NCI-H2107 (cell line): Measurements from ENCODE around the gene TNS3.

ENCODE experiments used
- DNase-seq: peaks from one replicate; lab custom pipeline; 2025; lab: John Stamatoyannopoulos, UW

TNS3 gene

DNA sequence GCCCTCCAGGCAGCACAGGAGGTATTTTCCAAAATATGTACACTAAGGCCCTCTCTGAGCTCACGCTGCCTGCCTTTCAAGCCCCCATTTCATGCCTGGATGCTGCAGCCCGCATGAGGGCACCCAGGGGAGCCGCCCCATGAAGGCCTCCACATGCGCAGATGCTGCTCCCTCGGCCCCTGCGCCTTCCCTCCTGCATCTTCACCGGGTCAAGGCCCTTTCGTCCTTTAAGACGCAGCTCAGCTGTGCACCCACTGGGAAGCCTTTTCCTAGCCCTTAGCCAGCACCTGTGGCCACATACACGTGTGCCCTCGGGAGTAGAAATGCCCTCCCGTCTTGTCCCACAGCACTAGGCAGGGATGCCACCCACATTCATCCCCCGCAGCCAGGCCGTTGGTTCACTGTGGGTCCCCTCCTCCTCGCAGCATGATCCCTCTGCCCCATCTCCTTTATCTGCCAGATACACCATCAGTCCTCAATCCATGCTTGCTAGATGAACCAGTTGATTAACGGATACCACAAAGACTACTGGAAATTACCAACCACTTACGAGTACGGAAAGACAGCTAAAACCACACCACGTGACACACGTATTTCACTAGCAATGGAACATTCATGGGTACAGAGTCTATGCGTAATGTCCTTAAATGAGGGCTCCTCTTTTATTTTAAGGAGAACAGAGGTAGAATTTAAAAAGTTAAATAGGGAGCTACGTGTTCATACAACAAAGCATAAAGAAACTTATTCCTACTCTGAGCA, 278.0 kb downstream of the TNS3 start:
- no peak for DNase-seq

DNA sequence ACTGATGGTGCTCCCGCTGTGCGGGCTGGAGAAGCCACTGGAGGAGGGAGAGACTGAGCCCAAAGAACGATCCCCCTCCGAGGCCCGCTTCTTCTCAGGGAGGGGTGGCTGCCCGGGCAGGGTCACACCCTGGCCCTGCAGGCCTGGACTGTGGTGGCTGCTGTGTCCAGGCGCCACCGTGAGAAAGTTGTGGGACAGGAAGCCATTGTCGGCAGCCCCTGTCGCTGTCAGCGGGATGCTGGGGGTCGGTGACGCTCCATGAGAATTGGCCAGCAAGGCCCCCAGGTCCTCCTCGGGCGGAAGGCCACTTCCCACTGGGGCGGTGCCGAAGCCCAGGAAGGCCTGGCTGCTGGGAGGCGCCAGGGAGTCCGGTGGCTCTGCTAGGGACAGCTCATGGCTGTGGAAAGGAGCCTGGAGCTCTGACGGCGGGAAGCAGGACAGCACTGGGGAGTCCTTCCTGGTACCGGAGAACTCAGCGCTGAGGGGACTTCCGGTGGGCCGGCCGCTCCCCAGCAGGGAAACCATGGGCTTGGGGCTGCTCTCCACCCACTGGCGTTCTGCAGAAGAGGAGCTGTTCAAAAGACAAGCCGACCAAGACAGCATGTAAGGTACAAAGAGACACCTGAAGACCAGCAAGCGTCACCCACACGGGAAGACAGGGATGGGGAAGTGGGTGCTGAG, 278.8 kb downstream of the TNS3 start:
- no peak for DNase-seq

DNA sequence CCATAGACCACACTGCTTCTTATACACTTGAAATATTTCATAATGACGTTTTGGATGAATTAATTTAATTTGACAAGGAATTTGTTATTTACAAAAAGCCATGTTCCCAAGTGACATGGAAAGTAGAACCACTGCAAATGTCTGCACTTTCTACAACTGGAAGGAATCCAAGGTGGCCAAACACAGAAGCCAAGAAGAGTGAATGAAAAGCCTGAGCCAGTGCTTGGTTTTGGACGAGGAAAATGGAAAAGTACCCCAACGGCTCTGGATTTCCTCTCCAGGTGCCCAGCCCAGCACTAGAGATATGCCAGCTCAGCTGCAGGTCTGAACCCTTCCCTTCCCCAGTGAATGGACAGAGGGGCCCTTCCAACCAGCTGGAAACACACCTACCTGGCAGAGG, 279.4 kb downstream of the TNS3 start:
- DNase-seq: no peak

DNA sequence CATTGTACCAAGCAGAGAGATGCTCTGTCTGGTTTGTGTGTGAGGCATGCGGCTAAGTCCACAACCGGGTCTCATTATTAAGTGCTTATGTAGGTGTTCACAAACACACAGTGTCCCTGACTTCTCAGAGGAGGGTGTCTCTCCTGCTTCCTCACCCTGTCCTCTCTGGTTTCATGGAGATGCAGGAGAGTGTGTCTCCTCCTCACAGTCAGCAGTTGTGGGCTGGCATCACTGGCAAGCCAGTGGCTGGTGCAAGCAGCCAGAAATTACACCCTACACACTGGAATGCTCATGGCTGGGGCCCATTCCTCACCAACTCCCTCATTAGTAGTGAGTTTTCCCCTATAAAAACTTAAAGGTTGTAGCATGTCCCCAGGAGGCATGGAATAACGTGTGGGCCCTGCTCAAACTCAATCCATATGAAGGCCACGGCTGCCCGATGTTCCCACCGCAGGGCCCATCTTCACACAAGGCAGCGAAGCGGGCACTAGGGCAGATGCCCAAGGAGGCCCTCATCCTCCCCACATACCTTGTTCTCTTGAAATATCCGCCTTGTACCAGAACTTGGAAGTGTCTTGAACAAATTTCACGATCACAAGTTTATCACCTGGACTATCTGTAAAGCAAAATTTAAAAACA, 280.1 kb downstream of the TNS3 start:
- DNase-seq: no peak

DNA sequence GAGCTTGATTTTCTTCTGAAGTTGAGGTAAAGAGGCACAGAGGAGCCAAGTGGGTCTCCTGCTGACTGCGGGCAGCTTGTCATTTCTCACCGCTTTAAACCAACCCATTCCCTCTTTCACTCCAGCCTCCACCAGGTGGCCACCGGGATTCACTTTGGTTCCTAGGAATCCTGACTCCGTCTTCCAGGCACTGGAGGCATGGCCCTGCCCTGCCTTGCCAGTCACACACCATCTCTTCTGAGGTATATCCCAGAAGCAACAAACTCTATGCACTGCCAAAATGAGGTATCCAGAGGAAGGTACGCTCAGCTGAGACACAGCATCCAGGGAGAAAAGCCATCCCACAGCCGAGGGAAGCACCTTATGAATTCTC, 280.8 kb downstream of the TNS3 start:
- DNase-seq: no peak

DNA sequence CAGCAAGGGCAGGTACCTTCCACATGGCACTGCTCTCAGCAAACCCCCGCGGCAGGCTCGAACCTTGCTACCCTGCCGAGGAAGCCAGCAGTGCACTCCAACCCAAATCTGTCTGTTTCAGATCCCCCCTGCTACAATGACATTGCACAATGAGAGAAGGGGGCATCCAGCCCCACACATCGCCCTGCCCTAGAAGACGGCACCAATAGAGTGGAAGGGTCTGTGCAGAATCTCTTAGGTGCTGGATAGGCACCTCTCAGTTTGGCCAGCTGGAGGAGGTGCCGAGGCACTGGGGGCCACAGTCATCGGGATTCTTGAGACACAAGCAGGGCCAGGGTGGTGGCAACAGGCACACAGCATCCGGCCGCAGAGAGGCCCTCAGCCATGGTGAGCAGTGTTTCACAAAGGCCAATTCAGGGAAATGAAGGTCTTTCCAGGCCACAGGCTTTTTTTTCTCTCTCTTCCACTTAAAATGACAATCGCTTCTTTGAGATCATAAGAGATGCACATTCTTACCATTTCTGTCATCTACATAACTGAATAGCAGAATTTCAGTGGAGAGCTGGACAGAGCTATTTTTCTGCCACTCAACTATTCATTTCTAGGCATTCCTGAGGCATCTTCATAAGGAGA, 281.3 kb downstream of the TNS3 start:
- DNase-seq: no peak

DNA sequence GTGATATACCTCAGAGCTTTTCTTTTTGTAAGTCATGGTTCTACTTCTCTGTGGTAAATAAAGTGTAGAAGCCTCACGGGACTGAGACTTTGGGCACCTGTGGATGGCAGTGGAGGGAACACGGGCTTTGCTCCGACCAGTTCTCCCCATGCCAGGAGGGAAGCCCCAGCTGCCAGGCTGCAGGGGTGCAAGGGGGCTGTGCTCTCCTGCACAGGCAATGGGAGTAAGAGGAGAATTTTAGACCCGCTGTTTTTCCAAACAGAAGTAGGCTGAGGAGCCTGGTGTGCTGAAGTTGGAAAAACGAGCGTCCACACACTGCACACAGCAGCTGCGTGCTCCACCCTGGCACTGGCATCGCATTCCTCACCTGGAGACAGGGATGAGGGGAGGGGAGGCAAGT, 282.4 kb downstream of the TNS3 start:
- no peak for DNase-seq

DNA sequence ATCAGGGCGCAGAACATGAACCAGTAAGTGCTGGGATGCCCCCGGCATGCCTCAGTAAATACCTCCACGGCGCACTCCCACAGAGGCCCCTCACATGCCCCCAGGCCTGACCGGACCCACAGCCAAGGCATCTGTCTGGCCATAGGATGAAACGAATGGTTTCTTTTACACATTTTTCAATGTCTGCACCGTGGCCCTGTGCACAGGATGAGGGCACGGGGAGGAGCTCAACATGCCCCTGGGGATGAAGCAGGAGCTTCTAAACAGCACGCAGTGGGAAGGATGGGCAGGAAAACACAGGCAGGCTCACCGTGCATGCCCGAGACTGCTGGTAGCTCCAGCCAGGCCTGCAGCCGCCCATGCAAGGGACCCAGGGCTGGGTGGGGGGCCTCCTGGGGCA, 283.3 kb downstream of the TNS3 start:
- no peak for DNase-seq

DNA sequence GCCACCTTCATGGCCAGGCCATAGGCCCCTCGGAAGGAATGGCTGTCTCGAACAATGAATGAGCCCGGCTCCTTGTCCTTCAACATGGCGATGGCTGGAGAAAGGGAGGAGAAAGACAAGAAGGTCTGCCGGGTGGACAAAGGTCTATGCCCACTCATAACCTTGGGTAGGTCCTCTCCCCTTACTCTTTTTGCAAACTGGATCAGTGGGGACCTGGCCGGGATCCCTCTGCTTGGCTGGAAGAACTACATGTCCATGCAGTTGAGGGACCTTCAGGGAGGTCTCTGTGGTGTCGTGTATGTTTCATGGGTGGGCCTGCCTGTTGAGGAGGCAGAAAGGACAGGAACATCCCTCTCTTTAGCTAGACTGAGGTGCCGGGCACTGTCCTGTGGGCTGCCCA, 284.8 kb downstream of the TNS3 start:
- DNase-seq: no peak

DNA sequence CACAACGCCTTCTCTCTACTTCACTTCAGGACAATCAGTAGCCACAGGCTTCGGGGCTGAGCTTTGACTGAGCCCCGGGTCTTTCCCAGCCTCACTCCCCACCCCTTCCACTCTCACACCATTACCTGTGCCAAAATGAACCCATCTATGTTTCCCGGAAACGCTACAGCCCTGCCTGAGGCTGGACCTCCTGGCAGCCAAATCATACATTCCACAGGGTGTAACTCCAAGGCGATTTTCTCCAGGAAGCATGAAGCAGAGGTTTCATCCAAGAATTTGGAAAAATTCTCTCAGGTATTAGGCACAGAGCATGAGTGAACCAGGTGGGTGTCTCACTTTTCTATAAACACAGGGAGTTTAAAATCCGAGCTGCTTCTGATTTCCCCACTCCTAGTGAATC, 286.3 kb downstream of the TNS3 start:
- DNase-seq: no peak

DNA sequence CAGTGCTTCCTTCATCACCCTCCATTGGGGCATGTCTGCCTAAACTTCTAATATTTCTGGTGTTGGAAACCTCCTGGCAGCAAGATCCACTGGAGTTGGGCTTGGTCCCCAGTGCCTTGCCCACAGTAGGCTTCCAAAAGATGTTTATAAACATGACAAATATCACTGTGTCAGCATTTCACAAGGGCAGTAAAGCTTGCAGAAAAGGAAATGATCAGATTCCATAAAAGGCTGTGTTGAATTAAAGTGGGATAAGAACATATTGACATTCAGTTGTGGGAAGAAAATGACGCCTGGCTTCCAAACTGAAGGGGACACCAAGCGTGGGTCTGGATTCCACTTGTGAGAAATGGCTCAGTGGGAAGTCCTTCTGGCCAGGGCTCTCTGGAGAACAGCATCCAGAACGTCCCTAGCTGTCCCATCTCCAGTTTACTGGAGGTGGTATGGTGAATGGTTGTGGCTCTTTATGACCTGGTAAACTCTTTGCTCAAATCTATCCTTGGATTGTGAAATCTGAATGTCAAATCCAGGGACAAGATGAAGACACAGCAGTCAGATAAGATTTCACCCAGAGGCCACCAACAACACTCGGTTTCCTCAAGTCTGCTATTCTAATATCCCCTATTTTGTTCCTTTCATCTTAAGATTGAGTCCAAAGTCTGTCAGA, 287.2 kb downstream of the TNS3 start:
- DNase-seq: no peak

DNA sequence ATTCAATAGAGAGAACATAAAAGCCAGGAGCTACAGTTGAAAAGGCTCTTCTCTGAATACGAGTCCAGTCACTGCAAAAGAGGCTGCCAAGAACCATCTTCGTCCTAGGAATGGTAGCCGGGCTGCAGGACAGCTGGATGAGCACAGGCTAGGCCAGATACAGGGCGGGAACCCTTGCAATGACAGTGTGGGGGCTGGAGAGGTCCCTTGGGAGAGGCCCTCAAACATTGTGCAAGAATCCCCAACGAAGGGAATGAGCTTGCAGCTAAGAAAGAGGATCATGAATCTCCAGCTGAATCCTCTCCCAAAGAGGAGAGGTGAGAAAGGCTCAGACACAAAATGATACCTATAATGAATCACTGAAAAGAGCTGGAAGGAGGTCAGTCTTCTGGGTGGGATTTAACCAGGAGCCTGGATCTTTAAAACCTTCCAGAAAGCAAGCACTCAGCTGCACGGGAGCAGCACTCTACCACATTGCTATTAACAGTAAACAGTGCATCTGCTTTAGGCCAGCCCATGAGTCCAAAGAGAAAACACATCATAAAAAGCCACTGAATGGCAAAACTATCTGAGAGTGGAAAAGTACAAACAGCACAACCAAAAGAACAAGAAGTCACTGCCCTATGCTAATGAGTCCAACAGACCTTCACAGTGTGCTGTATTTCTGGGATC, 287.9 kb downstream of the TNS3 start:
- no peak for DNase-seq

DNA sequence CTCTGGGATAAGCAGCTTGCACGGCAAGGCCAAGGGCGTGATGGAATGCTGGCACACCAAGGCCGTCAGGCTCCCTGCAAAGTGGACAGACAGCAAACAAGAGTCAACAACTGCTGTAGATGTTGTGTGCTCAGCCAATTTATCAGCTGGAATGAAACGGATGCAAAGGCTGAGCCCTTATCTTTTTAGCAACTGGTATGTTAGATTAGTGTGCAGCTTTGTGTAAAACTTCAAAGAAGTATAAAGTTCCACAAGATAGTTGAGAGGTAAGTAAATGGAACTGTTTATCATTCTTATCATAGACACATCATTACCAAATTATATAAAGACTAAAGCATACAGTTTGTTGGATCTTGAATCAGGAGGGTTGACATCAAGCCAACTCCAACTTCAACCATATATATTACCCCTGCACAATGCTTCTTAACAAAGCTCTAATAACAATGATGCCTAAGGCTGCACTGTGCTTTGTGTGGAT, 289.0 kb downstream of the TNS3 start:
- DNase-seq: no peak

DNA sequence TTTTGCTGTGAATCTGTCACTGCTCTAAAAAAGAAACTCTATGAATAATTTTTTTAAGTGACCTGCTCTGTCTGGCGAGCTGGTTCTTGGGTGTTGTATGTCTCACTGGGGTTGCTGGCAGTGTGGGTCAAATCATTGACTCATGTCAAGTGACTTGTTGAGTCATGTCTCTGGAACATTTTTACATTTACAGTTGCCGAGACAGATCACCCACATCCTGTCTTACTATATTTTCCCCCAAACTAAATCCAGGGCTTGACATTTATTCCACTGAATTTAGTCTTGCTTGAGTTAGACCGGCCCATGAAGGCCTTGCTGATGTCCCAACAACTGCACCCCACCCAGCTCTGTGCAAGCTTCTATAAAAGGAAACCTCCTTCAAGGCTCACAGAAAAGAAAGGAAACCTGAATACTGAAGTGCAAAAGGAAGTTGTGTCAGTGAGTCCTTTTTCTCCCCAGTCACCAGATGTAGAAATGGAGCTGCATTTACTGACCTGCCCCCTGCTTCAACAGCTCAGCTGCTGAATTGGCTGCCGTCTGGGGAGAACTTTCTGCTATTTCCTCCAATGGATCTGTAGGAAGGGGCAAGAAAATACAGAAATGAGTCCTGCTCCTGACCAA, 290.3 kb downstream of the TNS3 start:
- no peak for DNase-seq

DNA sequence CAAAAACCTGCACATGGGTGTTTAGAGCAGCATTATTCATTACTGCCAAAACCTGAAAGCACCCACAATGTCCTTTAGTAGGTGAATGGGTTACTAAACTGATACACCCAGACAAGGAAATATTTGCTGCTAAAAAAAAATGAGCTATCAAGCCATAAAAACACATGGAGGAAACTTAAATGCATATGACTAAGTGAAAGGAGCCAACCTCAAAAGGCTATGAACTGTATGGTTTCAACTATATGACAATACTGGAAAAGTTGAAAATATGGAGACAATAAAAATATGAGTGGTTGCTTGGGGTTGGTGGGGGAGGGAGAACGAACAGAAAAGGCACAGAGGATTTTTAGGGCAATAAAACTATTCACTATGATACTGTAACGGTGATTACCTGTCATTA, 291.0 kb downstream of the TNS3 start:
- DNase-seq: no peak

DNA sequence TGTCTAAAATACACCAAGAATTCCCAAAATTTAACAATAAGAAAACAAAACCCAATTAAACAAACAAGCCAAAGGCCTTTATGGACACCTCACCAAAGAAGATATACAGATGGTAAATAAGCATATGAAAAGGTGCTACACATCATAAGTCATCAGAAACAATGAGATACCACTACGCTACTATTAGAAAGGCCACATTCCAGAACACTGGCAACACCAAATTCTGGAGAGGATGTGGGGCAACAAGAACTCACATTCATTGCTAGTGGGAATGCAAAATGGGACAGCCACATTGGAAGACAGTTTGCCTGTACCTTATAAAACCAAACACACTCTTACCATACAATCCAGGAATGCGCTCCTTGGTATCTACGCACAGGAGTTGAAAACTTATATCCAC, 291.4 kb downstream of the TNS3 start:
- DNase-seq: no peak

DNA sequence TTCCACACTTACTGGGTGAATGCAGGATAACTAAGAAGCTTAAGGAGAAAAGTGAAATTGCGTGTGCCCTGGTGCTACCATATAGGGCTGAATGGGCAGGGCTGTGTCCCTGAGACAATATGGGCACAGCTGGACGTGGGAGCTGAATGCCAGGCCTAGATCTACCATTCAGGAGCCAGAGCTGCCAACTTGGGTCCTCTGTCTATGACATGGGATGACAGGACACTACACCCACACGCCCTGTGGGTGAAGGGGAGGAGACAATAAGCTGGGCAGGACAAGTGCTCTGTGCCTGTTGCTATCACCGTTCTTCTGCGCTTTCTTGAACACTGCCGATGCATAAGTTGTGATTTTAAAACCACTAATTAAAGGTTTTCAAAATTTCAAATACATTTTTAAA, 293.9 kb downstream of the TNS3 start:
- no peak for DNase-seq

DNA sequence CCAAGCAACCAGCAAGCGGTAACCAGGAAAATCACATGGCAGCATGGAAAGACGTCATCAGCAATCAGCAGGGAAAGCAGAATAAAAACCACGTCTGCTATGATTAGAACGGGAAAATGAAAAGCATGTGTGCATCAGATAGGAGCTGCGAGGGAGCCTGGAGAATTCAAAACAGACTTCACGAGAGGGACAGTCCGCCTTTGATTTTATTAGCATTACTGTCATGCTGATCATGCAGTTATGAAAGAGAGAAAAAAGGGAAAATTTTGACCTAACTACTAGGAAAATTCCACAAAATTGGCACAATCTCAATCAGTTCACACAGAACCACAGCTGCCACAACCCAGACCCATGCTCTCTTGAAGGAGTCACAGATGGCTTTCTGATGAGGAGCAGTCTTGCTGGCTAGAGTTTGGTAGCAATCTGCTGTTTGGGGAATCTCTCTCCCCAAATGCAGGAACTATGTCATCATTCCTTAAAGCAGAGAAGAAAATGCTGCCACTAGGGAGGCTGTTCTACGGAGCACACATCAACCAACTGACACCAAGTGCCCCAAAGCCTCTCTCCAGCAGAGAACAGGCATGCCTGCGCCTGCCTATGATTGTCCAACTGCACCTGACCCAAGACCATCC, 295.9 kb downstream of the TNS3 start:
- no peak for DNase-seq

DNA sequence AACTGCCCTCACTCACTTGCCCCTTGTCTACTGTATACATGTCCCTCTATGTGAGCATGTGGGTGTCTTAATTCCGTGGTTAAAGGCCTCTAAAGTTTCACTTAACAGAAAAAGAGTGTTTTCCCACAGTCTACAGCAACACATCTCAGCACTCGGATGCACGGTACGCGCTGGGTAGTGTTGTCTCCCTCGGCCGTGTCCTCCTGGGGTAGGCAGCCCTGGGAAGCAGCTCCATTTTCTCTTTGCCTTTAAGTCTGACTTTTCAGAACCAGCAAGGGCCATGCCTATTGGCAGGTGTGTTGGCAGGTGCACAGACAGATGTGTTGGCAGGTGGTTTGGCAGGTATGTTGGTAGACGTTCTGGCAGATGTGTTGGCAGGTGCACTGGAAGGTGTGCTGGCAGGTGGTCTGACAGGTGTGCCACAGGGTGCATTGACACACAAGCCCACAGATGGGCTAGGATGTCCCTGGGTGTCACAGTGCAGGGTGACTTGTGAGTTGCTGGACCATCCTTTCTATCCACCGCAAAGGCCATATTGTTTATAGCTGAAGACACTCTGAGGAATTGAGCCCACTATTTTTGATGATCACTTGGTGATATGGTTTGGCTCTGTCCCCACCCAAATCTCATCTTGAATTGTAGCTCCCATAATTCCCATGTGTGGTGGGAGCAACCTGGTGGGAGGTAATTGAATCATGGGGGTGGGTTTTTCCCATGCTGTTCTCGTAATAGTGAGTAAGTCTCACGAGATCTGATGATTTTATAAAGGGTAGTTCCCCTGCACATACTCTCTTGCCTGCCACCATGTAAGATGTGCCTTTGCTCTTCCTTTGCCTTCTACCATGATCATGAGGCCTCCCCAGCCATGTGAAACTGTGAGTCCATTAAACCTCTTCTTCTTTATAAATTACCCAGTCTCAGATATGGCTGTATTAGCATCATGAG, 296.9 kb downstream of the TNS3 start:
- no peak for DNase-seq
